Measurements from ENCODE around the gene CBLB. TPM values are rescaled to one million over a fixed set of nuclear protein-coding genes. Genes with fewer than 3 reads are reported as not detected.

The CBLB gene
- total and polyA plus RNA-seq, 9 of the 15 experiments (the other 6 are each of a cell fraction or from before 2014, with no cell fraction given): 1.8 to 8.1 (median 5.3) TPM

GRCh38 chr3:105613120-105613519 lies 255.7 kb downstream of the CBLB start:
- CTCF ChIA-PET (ENCODE audit: low intra/inter-chr PET ratio): no interaction called here
- Histone ChIP-seq H3K9ac (ENCODE audit: insufficient read depth in 1 of 2, low read depth in 2 of 2, low read length in 2 of 2) (no peak overlapping the region), H3K27ac (ENCODE audit: extremely low read depth, low read depth, low read length) (no peak overlapping the region), H2AFZ (ENCODE audit: low read depth, low read length) (no peak overlapping the region), H3K36me3 (ENCODE audit: control insufficient read depth, insufficient read depth, low read length) (no peaks in the 10 kb centered on the region), H4K20me1 (replicated peaks; ENCODE audit: control insufficient read depth, insufficient read depth, low read length) (no peaks in the 10 kb centered on the region), H3K4me3 (no peak overlapping the region), H3K4me2 (ENCODE audit: insufficient read depth, low read length) (no peak overlapping the region), H3K4me1 (replicated peaks in 1 of 2; ENCODE audit: control insufficient read depth in 2 of 2, insufficient read depth in 2 of 2, low read length in 2 of 2) (peaks cover 5 to 23% of the 10 kb centered on the region in 2 experiments; a peak in 4 of 5 replicates), H3K27me3 (ENCODE audit: control insufficient read depth in 2 of 2, insufficient read depth in 2 of 2, low read length in 2 of 2) (no peaks in the 10 kb centered on the region), H3K9me1 (ENCODE audit: control insufficient read depth, insufficient read depth, low read length) (no peaks in the 10 kb centered on the region), H3K9me3 (replicated peaks; ENCODE audit: control insufficient read depth, insufficient read depth, low read depth, low read length) (no peaks in the 10 kb centered on the region), H3K79me2 (ENCODE audit: control insufficient read depth, insufficient read depth, low read length) (no peaks in the 10 kb centered on the region)
- no TSS peak for BruUV-seq (replicated peaks)
- ATAC-seq (no peak; the same call in 2 of the 3 replicates), DNase-seq (ENCODE audit: extremely low read depth in 1 of 4, low spot score in 3 of 4) (no peak), FAIRE-seq (no peak)
- intact Hi-C loops (cut with micrococcal nuclease) (no loop called here), in situ Hi-C loops (cut with MboI) (no loop called here)
- POLR2A ChIA-PET: no interaction called here
- 60% methylated on average over 1 of the region's 2 CpGs for WGBS (ENCODE audit: insufficient coverage, low coverage, missing lambda C conversion rate)
- TF ChIP-seq ZNF354B (CRISPR knock-in tag; IDR thresholded peaks at IDR 0.05) (no peak), ZNF24 (IDR thresholded peaks at IDR 0.05) (no peak), TSC22D4 (tag; IDR thresholded peaks at IDR 0.05) (no peak), CAMTA2 (CRISPR knock-in tag; conservative IDR thresholded peaks at IDR 0.05) (no peak), KAT2B (IDR thresholded peaks at IDR 0.05; ENCODE audit: low read depth, low read length) (no peak), PTTG1 (tag; IDR thresholded peaks at IDR 0.05; ENCODE audit: low read depth) (no peak), MEF2A (IDR thresholded peaks at IDR 0.05; ENCODE audit: control insufficient read depth, low read depth, low read length) (no peak), CBX8 (IDR thresholded peaks at IDR 0.05; ENCODE audit: borderline replicate concordance, extremely low read depth, low read depth, low read length, poor library complexity, severe bottlenecking) (no peak), MCM2 (IDR thresholded peaks at IDR 0.05; ENCODE audit: low read depth) (no peak), ZFP1 (CRISPR knock-in tag; IDR thresholded peaks at IDR 0.05) (no peak), KLF16 (IDR thresholded peaks at IDR 0.05) (no peak)
- TF ChIP-seq, protein P1, sequence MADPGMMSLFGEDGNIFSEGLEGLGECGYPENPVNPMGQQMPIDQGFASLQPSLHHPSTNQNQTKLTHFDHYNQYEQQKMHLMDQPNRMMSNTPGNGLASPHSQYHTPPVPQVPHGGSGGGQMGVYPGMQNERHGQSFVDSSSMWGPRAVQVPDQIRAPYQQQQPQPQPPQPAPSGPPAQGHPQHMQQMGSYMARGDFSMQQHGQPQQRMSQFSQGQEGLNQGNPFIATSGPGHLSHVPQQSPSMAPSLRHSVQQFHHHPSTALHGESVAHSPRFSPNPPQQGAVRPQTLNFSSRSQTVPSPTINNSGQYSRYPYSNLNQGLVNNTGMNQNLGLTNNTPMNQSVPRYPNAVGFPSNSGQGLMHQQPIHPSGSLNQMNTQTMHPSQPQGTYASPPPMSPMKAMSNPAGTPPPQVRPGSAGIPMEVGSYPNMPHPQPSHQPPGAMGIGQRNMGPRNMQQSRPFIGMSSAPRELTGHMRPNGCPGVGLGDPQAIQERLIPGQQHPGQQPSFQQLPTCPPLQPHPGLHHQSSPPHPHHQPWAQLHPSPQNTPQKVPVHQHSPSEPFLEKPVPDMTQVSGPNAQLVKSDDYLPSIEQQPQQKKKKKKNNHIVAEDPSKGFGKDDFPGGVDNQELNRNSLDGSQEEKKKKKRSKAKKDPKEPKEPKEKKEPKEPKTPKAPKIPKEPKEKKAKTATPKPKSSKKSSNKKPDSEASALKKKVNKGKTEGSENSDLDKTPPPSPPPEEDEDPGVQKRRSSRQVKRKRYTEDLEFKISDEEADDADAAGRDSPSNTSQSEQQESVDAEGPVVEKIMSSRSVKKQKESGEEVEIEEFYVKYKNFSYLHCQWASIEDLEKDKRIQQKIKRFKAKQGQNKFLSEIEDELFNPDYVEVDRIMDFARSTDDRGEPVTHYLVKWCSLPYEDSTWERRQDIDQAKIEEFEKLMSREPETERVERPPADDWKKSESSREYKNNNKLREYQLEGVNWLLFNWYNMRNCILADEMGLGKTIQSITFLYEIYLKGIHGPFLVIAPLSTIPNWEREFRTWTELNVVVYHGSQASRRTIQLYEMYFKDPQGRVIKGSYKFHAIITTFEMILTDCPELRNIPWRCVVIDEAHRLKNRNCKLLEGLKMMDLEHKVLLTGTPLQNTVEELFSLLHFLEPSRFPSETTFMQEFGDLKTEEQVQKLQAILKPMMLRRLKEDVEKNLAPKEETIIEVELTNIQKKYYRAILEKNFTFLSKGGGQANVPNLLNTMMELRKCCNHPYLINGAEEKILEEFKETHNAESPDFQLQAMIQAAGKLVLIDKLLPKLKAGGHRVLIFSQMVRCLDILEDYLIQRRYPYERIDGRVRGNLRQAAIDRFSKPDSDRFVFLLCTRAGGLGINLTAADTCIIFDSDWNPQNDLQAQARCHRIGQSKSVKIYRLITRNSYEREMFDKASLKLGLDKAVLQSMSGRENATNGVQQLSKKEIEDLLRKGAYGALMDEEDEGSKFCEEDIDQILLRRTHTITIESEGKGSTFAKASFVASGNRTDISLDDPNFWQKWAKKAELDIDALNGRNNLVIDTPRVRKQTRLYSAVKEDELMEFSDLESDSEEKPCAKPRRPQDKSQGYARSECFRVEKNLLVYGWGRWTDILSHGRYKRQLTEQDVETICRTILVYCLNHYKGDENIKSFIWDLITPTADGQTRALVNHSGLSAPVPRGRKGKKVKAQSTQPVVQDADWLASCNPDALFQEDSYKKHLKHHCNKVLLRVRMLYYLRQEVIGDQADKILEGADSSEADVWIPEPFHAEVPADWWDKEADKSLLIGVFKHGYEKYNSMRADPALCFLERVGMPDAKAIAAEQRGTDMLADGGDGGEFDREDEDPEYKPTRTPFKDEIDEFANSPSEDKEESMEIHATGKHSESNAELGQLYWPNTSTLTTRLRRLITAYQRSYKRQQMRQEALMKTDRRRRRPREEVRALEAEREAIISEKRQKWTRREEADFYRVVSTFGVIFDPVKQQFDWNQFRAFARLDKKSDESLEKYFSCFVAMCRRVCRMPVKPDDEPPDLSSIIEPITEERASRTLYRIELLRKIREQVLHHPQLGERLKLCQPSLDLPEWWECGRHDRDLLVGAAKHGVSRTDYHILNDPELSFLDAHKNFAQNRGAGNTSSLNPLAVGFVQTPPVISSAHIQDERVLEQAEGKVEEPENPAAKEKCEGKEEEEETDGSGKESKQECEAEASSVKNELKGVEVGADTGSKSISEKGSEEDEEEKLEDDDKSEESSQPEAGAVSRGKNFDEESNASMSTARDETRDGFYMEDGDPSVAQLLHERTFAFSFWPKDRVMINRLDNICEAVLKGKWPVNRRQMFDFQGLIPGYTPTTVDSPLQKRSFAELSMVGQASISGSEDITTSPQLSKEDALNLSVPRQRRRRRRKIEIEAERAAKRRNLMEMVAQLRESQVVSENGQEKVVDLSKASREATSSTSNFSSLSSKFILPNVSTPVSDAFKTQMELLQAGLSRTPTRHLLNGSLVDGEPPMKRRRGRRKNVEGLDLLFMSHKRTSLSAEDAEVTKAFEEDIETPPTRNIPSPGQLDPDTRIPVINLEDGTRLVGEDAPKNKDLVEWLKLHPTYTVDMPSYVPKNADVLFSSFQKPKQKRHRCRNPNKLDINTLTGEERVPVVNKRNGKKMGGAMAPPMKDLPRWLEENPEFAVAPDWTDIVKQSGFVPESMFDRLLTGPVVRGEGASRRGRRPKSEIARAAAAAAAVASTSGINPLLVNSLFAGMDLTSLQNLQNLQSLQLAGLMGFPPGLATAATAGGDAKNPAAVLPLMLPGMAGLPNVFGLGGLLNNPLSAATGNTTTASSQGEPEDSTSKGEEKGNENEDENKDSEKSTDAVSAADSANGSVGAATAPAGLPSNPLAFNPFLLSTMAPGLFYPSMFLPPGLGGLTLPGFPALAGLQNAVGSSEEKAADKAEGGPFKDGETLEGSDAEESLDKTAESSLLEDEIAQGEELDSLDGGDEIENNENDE (IDR thresholded peaks at IDR 0.05; ENCODE audit: low read depth, low read length): no peak

Measured in K562 (cell line).